Neuronal stem cell (in vitro differentiated cells): Measurements from ENCODE around the gene FLT1.

Experiments used
- DNase-seq: peaks from one replicate; pipeline ENCODE4 v3.0.0-alpha.2; 2013; ENCODE audit warnings: low spot score
- H2AFZ ChIP-seq: one replicate; pipeline ENCODE4 v1.6.1; 2013; ENCODE audit warnings: mild to moderate bottlenecking, low read length, inconsistent platforms
- H2AK5ac ChIP-seq: 2 replicates; pipeline ENCODE4 v1.6.1; 2013; ENCODE audit warnings: low read depth, mild to moderate bottlenecking, inconsistent platforms, low read length, moderate library complexity, mixed read lengths
- H2BK120ac ChIP-seq: 2 replicates; pipeline ENCODE4 v1.6.1; 2013; ENCODE audit warnings: low read depth, mild to moderate bottlenecking, inconsistent platforms, low read length, moderate library complexity, mixed read lengths
- H2BK12ac ChIP-seq: one replicate; pipeline ENCODE4 v1.6.1; 2013; ENCODE audit warnings: low read length, inconsistent platforms
- H2BK15ac ChIP-seq: 2 replicates; pipeline ENCODE4 v1.6.1; 2013; ENCODE audit warnings: mild to moderate bottlenecking, low read length, inconsistent platforms, mixed read lengths
- H2BK5ac ChIP-seq: one replicate; pipeline ENCODE4 v1.6.1; 2013; ENCODE audit warnings: inconsistent platforms, mild to moderate bottlenecking, low read length, moderate library complexity
- H3K14ac ChIP-seq: one replicate; pipeline ENCODE4 v1.6.1; 2013; ENCODE audit warnings: low read length, inconsistent platforms
- H3K18ac ChIP-seq: 2 replicates; pipeline ENCODE4 v1.6.1; 2013; ENCODE audit warnings: low read length, inconsistent platforms
- H3K23ac ChIP-seq: 2 replicates; pipeline ENCODE4 v1.6.1; 2013; ENCODE audit warnings: low read depth, mild to moderate bottlenecking, mixed read lengths, low read length, inconsistent platforms; ENCODE audit not compliant: poor library complexity
- H3K27ac ChIP-seq: replicated peaks from 3 replicates; pipeline ENCODE4 v1.5.1; 2013; ENCODE audit warnings: low read length, inconsistent platforms
- H3K27me3 ChIP-seq, 3 experiments: 2 replicates each; pipeline ENCODE4 v1.6.1; 2013; ENCODE audit warnings: low read length in 3 of 3, mild to moderate bottlenecking in 2 of 3, inconsistent platforms in 1 of 3, low read depth in 1 of 3, mixed read lengths in 1 of 3, moderate library complexity in 1 of 3; ENCODE audit not compliant: control insufficient read depth in 3 of 3, insufficient read depth in 3 of 3
- H3K36me3 ChIP-seq, 2 donors: replicated peaks in 1 of 2; 2 replicates each; pipeline ENCODE4 v1.6.1; 2013; ENCODE audit warnings: low read length in 2 of 2; ENCODE audit not compliant: control insufficient read depth in 2 of 2, insufficient read depth in 2 of 2
- H3K4ac ChIP-seq: 2 replicates; pipeline ENCODE4 v1.6.1; 2013; ENCODE audit warnings: inconsistent platforms, mild to moderate bottlenecking, low read length, moderate library complexity
- H3K4me1 ChIP-seq, 2 donors: 1 replicate in 1 of 2; 2 replicates in 1 of 2; pipeline ENCODE4 v1.6.1; 2013; ENCODE audit warnings: low read length in 2 of 2, low read depth in 1 of 2; ENCODE audit not compliant: control insufficient read depth in 2 of 2, insufficient read depth in 1 of 2
- H3K4me2 ChIP-seq: one replicate; pipeline ENCODE4 v1.6.1; 2013; ENCODE audit warnings: mild to moderate bottlenecking, low read length, inconsistent platforms; ENCODE audit not compliant: insufficient read depth, poor library complexity, severe bottlenecking
- H3K4me3 ChIP-seq, 2 donors: 2 replicates each; pipeline ENCODE4 v1.5.1; 2013; ENCODE audit warnings: low read length in 2 of 2, mild to moderate bottlenecking in 2 of 2, inconsistent platforms in 1 of 2, moderate library complexity in 1 of 2
- H3K79me1 ChIP-seq: one replicate; pipeline ENCODE4 v1.6.1; 2013; ENCODE audit warnings: low read depth, mild to moderate bottlenecking, inconsistent platforms, low read length, moderate library complexity
- H3K9ac ChIP-seq: one replicate; pipeline ENCODE4 v1.6.1; 2013; ENCODE audit warnings: mild to moderate bottlenecking, low read depth, low read length, inconsistent platforms; ENCODE audit not compliant: poor library complexity
- H3K9me3 ChIP-seq, 2 donors: replicated peaks in 1 of 2; 2 replicates each; pipeline versions ENCODE3 to v1.6.1; 2013; ENCODE audit warnings: low read length in 2 of 2, mild to moderate bottlenecking in 2 of 2, inconsistent platforms in 1 of 2, low read depth in 1 of 2, mixed read lengths in 1 of 2, moderate library complexity in 1 of 2; ENCODE audit not compliant: control insufficient read depth in 2 of 2, insufficient read depth in 1 of 2
- H4K8ac ChIP-seq: one replicate; pipeline ENCODE4 v1.6.1; 2013; ENCODE audit warnings: low read depth, mild to moderate bottlenecking, inconsistent platforms, low read length, moderate library complexity
- H4K91ac ChIP-seq: one replicate; pipeline ENCODE4 v1.6.1; 2013; ENCODE audit warnings: low read length, low read depth, mild to moderate bottlenecking, inconsistent platforms; ENCODE audit not compliant: poor library complexity
- WGBS, 2 donors: extraction: QIAGEN DNeasy Blood & Tissue Kit; methylation state at CpG; one replicate each; pipeline ENCODE4 v1.1.7; 2013; ENCODE audit warnings: missing lambda C conversion rate in 2 of 2, mixed read lengths in 1 of 2; ENCODE audit not compliant: insufficient read length in 2 of 2, insufficient replicate concordance in 1 of 2; ENCODE audit errors: extremely low coverage in 2 of 2; 5-methylcytosine and 5-hydroxymethylcytosine counted together

FLT1 gene

DNA sequence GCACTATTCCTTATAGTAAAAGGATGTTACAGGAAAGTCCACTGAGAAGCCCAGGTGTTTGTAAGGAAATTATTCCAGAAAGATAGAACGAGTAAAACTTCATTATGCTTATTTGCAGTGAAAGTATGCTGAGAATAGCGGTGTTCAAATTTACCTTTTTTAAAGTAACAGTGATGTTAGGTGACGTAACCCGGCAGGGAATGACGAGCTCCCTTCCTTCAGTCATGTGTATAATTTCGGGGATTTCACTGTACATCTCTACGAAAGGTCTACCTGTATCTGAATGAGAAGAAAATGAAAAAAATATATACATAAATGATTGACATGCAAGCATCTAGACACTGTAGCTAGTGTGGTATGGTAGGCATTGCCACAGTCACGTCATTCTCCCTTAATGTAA lies 56.9 kb downstream of the FLT1 start:
- H3K18ac ChIP-seq: no peak overlapping the region
- no peak overlapping the region for H3K9ac ChIP-seq
- H3K27ac ChIP-seq: no peak overlapping the region
- H3K4ac ChIP-seq: no peak overlapping the region
- no peak for DNase-seq
- H3K4me2 ChIP-seq: no peak overlapping the region
- no peak overlapping the region for H2AK5ac ChIP-seq
- no peak overlapping the region for H2BK5ac ChIP-seq
- H4K8ac ChIP-seq: no peak overlapping the region
- H4K91ac ChIP-seq: no peak overlapping the region
- no peak overlapping the region for H3K23ac ChIP-seq
- H2BK120ac ChIP-seq: no peak overlapping the region
- H2AFZ ChIP-seq: no peak overlapping the region
- peaks cover 0 to 9% of the 10 kb centered on the region in 2 donors for H3K4me1 ChIP-seq
- no peaks in the 10 kb centered on the region for H3K9me3 ChIP-seq
- H2BK12ac ChIP-seq: no peak overlapping the region
- no peak overlapping the region for H2BK15ac ChIP-seq
- no CpG with 5 or more reads among the region's 8 CpGs for WGBS, 2 donors
- H3K79me1 ChIP-seq: no peaks in the 10 kb centered on the region
- H3K36me3 ChIP-seq: no peaks in the 10 kb centered on the region
- H3K27me3 ChIP-seq: no peaks in the 10 kb centered on the region
- H3K14ac ChIP-seq: no peak overlapping the region
- no peak overlapping the region for H3K4me3 ChIP-seq

DNA sequence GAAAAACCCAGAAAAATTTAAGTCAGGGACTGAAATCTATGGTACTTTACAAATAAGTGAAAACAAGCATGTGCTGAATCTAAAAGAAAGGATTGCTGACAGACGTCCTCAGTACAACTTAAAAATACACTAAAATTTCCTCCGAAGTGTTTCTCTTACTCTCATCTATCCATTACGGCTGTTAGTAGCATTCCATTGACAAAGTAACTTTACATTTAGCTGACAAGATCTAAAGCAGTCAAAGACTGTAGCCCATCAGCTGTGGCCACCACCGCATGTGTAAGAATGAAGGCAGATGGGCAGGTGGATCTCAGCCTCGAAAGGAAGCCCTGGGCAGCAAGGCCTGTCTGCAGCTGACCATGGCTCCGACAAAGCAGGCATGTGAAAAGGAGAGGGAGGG lies 59.0 kb downstream of the FLT1 start:
- H2BK12ac ChIP-seq: no peak overlapping the region
- H2BK5ac ChIP-seq: no peak overlapping the region
- no peak overlapping the region for H3K14ac ChIP-seq
- H3K27me3 ChIP-seq: no peaks in the 10 kb centered on the region
- H3K4me2 ChIP-seq: no peak overlapping the region
- H3K9ac ChIP-seq: no peak overlapping the region
- no peak overlapping the region for H3K4me3 ChIP-seq
- H2BK120ac ChIP-seq: no peak overlapping the region
- WGBS, 2 donors: no CpG with 5 or more reads among the region's 6 CpGs
- H3K79me1 ChIP-seq: no peaks in the 10 kb centered on the region
- no peak overlapping the region for H4K8ac ChIP-seq
- no peak overlapping the region for H4K91ac ChIP-seq
- peaks cover 0 to 9% of the 10 kb centered on the region in 2 donors for H3K4me1 ChIP-seq
- H2BK15ac ChIP-seq: no peak overlapping the region
- H3K9me3 ChIP-seq: no peaks in the 10 kb centered on the region
- no peak for DNase-seq
- H3K36me3 ChIP-seq: no peaks in the 10 kb centered on the region
- no peak overlapping the region for H2AFZ ChIP-seq
- no peak overlapping the region for H2AK5ac ChIP-seq
- no peak overlapping the region for H3K27ac ChIP-seq
- no peak overlapping the region for H3K23ac ChIP-seq
- H3K18ac ChIP-seq: no peak overlapping the region
- H3K4ac ChIP-seq: no peak overlapping the region

DNA sequence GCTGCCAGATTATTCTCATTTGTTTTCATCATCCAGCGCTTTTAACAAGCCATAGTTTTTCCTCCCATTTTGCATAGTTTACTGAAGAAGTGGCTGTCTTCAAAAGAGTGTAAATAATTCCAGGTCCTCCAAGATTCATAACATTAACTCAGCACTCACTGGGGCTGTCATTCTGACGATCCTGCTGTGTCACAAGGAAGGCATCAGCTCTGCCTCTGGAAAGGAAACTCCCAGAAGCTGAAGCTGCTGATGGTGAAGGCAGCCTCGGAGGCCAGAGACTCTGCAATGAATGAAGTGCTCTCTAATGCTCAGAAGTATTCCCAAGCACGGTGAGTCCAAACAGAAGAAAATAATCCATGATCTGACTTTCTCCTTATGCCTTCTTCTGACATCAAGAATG lies 60.0 kb downstream of the FLT1 start:
- DNase-seq: no peak
- Histone ChIP-seq H3K4me3 (no peak overlapping the region), H3K27ac (no peak overlapping the region), H3K9me3 (no peaks in the 10 kb centered on the region), H3K4me1 (peaks cover 0 to 9% of the 10 kb centered on the region in 2 donors), H2AFZ (no peak overlapping the region), H3K27me3 (no peaks in the 10 kb centered on the region), H2BK12ac (no peak overlapping the region), H4K91ac (no peak overlapping the region), H3K9ac (no peak overlapping the region), H3K23ac (no peak overlapping the region), H3K79me1 (no peaks in the 10 kb centered on the region), H3K4ac (no peak overlapping the region), H3K36me3 (no peaks in the 10 kb centered on the region), H2BK120ac (no peak overlapping the region), H2BK15ac (no peak overlapping the region), H3K14ac (no peak overlapping the region), H3K18ac (no peak overlapping the region), H3K4me2 (no peak overlapping the region), H4K8ac (no peak overlapping the region), H2AK5ac (no peak overlapping the region), H2BK5ac (no peak overlapping the region)
- WGBS, 2 donors: no CpG with 5 or more reads among the region's 4 CpGs

DNA sequence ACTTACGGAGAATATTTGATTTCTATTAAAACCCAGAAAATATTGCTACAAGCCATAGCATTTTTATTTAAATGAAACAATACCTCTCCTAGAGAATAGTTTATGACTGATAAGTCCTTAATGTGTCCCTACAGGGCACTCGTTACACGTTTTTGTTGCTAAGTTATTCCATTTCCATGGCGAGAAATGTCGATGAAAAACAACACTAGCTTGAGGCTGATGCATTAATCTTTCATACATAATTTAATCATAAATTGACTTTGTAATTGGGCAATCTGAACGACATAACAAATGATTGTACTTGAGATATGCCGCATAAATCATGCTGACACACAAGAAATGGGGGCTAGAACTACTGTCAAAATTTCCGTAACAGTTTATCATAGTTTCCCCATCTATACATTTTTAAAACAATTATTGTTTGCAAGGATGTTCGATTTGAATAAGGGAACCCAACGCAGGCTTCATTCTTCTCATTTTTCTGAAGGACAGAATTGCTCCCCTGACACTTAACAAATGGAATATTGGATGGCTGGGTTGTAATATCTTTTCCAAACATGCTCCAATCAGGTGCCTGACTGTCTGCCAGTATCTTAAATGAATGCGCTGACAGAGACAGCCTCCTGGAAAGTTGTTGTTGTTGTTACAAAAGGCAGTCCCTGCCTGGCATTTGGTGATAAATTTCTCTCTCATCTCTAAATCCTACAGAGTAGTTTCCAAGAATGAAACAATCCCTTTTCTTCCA lies 61.9 kb downstream of the FLT1 start:
- Histone ChIP-seq H3K36me3 (no peaks in the 10 kb centered on the region), H3K4ac (no peak overlapping the region), H2BK5ac (no peak overlapping the region), H4K91ac (no peak overlapping the region), H3K18ac (no peak overlapping the region), H2AK5ac (no peak overlapping the region), H2BK12ac (no peak overlapping the region), H3K9ac (no peak overlapping the region), H3K4me2 (no peak overlapping the region), H3K4me3 (no peak overlapping the region), H3K9me3 (no peaks in the 10 kb centered on the region), H3K4me1 (no peaks in the 10 kb centered on the region), H3K27me3 (no peaks in the 10 kb centered on the region), H3K79me1 (no peaks in the 10 kb centered on the region), H3K14ac (no peak overlapping the region), H2BK120ac (no peak overlapping the region), H2BK15ac (no peak overlapping the region), H3K27ac (no peak overlapping the region), H2AFZ (no peak overlapping the region), H3K23ac (no peak overlapping the region), H4K8ac (no peak overlapping the region)
- no peak for DNase-seq
- no CpG with 5 or more reads among the region's 11 CpGs for WGBS, 2 donors
